Nephron (organoid): ENCODE measurements around the gene ALPI.

ENCODE experiments used
- H3K27ac Mint-ChIP-seq, 3 experiments: 2 replicates each; pipeline ENCODE4 v1.8.0; 2020; ENCODE audit warnings: mixed read lengths in 3 of 3, mild to moderate bottlenecking in 2 of 3, moderate library complexity in 1 of 3
- H3K27me3 Mint-ChIP-seq: 2 replicates; pipeline ENCODE4 v1.8.0; 2021; ENCODE audit warnings: low read depth, mild to moderate bottlenecking, moderate library complexity, mixed read lengths
- H3K36me3 Mint-ChIP-seq: 2 replicates; pipeline ENCODE4 v1.8.0; 2020; ENCODE audit warnings: low read depth, mixed read lengths
- H3K4me1 Mint-ChIP-seq: 2 replicates; pipeline ENCODE4 v1.8.0; 2020; ENCODE audit warnings: mixed read lengths
- H3K4me3 Mint-ChIP-seq, 3 experiments: 2 replicates each; pipeline ENCODE4 v1.8.0; 2020; ENCODE audit warnings: mild to moderate bottlenecking in 3 of 3, mixed read lengths in 3 of 3, moderate library complexity in 2 of 3
- H3K9me3 Mint-ChIP-seq: 2 replicates; pipeline ENCODE4 v1.8.0; 2020; ENCODE audit warnings: mixed read lengths
- TF ChIP-seq, protein P1 (sequence below), 3 experiments: fragments of 200-600 bp; sonication (generic); IDR thresholded peaks; one replicate each; pipeline ENCODE4 v1.5.0; 2021; ENCODE audit warnings: antibody characterized with exemption in 3 of 3; ENCODE audit not compliant: unreplicated experiment in 3 of 3

ALPI gene

GRCh38 chr2:232482301-232483238 lies 26.6 kb downstream of the ALPI start:
- Mint-ChIP-seq H3K27ac (no peak overlapping the region), H3K4me1 (no peaks in the 10 kb centered on the region), H3K27me3 (peaks cover 70% of the 10 kb centered on the region), H3K9me3 (no peaks in the 10 kb centered on the region), H3K36me3 (no peaks in the 10 kb centered on the region), H3K4me3 (no peak overlapping the region)
- TF ChIP-seq, protein P1, sequence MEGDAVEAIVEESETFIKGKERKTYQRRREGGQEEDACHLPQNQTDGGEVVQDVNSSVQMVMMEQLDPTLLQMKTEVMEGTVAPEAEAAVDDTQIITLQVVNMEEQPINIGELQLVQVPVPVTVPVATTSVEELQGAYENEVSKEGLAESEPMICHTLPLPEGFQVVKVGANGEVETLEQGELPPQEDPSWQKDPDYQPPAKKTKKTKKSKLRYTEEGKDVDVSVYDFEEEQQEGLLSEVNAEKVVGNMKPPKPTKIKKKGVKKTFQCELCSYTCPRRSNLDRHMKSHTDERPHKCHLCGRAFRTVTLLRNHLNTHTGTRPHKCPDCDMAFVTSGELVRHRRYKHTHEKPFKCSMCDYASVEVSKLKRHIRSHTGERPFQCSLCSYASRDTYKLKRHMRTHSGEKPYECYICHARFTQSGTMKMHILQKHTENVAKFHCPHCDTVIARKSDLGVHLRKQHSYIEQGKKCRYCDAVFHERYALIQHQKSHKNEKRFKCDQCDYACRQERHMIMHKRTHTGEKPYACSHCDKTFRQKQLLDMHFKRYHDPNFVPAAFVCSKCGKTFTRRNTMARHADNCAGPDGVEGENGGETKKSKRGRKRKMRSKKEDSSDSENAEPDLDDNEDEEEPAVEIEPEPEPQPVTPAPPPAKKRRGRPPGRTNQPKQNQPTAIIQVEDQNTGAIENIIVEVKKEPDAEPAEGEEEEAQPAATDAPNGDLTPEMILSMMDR (IDR thresholded peaks at IDR 0.05; ENCODE audit: unreplicated experiment in 3 of 3): no peak

DNA sequence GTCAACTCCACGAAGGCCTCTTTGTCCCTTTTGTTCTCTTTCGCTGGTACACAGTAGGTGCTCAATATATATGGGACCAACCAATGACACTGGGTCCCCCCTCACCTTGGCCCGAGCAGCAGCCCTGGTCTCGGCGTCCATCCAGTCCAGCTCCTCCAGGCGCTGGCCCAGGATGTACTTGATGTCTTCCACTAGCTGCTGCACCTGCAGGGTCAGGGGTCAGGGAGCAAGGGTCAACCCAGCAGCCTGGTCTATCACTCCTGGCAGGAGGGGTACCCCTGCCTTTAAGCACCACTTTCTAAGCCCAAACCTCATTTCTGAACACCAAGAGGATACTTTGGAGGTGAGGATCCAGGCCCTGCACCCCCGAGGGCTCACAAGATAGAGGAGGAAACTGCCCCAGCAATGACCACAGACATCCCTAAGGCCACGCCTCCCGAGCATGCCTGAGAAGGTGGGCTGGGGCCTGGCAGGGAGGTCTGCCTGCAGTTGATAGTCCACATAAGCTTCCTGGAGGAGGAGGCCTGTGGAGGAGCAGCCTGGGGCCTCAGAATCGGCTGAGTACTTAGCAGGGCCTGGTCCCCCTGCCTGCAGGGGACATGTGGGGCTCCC lies 27.5 kb downstream of the ALPI start:
- TF ChIP-seq, protein P1 (IDR thresholded peaks at IDR 0.05; ENCODE audit: unreplicated experiment in 3 of 3): no peak
- Mint-ChIP-seq H3K27me3 (peaks cover 73% of the 10 kb centered on the region), H3K36me3 (no peaks in the 10 kb centered on the region), H3K4me3 (no peak overlapping the region), H3K27ac (no peak overlapping the region), H3K9me3 (no peaks in the 10 kb centered on the region), H3K4me1 (no peaks in the 10 kb centered on the region)

DNA sequence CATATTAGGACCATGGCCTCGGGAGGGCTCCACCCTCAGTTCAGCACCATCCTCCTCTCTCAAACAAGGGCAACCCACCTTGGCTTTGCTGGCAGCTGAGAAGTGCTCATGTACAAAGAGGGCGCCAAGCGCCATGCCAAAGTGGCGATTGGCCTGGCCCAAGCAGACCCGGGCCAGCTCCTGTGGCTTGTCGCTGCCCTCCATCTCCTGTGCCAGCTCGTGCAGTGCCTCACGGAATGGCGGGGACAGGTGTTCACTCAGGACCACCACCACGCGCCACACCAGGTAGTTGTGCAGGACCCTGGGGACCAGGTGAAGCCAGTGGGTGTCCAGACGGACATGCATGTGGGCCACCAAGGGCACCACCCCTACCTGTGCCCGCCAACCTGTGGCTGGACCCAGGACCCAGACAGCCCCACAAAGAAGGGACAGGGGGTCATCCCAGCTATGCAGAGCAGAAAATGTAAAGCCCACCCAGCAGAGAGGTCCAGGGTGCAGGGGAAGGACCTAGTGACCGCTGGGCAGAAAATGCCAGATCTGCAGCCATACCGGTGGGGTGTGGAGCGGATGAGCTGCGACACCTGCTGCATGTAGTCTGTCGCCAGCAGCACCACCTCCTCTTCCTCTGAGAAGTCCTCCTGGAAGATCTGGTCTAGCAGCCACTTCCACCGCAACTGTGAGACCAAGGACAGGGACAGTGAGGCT lies 28.1 kb downstream of the ALPI start:
- Mint-ChIP-seq H3K27ac (no peak overlapping the region), H3K4me1 (peaks cover 4% of the 10 kb centered on the region), H3K27me3 (peaks cover 79% of the 10 kb centered on the region), H3K4me3 (peak overlapping the region in 2 of 3 experiments; percentile 19 to 29), H3K36me3 (no peaks in the 10 kb centered on the region), H3K9me3 (no peaks in the 10 kb centered on the region)
- TF ChIP-seq, protein P1 (IDR thresholded peaks at IDR 0.05; ENCODE audit: unreplicated experiment in 3 of 3): no peak

DNA sequence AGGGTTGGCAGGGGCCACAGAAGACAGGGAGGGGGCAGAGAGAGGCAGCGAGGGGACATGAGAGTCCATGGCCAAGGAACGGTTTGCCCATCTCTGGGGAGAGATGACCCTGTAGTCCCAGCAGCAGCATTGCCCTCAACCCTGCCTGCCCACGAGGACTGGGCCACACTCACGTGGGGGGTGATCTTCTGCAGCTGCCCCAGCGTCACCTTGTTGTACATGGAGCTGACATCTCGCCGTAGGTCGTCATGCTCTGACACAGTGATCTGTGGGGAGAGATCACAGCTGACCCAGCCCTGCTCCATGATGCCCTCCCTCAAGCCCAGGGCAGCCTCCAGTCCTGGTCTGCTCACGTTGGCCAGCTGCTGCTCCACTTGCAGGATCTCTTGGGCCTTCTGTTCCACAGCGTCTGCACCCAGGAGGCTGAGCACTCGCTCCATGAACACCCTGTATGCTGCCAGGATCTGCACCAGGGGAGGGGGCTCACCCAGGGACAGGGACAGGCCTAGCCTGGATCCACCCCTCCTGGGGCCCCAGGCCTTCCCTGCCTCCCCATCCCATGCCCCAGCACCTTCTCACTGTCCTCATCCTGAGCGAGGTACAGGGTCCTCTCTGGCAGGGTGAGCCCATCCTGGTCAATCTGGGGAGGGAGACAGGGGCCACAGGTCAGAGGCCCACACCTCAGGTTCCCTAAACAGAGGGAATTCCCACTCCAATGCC lies 28.8 kb downstream of the ALPI start:
- peaks cover 4% of the 10 kb centered on the region for H3K4me1 Mint-ChIP-seq
- peaks cover 79% of the 10 kb centered on the region for H3K27me3 Mint-ChIP-seq
- H3K36me3 Mint-ChIP-seq: no peaks in the 10 kb centered on the region
- H3K4me3 Mint-ChIP-seq: peak overlapping the region; percentile 58 to 74 (median 66)
- no peaks in the 10 kb centered on the region for H3K9me3 Mint-ChIP-seq
- H3K27ac Mint-ChIP-seq: no peak overlapping the region
- TF ChIP-seq, protein P1 (IDR thresholded peaks at IDR 0.05; ENCODE audit: unreplicated experiment in 3 of 3): no peak

DNA sequence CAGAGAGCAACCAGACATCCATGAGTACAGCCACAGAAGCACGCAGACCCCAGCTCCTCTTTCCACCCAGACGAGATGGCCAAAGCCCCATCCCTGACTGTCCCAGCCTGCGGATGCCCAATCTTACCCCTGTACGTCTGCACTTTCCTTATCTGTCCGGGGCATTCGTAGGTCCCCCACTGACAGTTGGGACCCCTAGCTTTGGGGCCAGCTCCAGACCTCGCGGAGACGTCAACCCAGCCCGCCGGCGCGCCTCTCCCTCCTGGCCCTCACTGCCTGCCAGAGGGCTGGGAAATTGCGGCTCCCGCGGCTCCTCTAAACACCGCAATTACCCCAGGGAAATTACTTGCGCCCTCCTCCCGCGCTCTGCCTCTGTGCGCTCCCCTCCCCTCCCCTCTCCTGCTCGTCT lies 29.4 kb downstream of the ALPI start:
- Mint-ChIP-seq H3K27ac (no peak overlapping the region), H3K36me3 (no peaks in the 10 kb centered on the region), H3K4me1 (peaks cover 4% of the 10 kb centered on the region), H3K9me3 (no peaks in the 10 kb centered on the region), H3K27me3 (peaks cover 85% of the 10 kb centered on the region), H3K4me3 (peak overlapping the region; percentile 58 to 74 (median 66))
- TF ChIP-seq, protein P1 (IDR thresholded peaks at IDR 0.05; ENCODE audit: unreplicated experiment in 3 of 3): no peak
